HG02973 (cell line): Measurements from ENCODE around the gene DNAH1.
"Not testable (repeated sequence)": the region's sequence is repeated elsewhere in the genome, so short reads cannot be mapped to it uniquely, and the experiment has no call there.

Source experiments
- ATAC-seq: cut with Tn5 transposase; IDR thresholded peaks from one replicate; pipeline ENCODE4 v1.9.1; 2021; ENCODE audit warnings: moderate library complexity; ENCODE audit not compliant: unreplicated experiment

Gene DNAH1

DNA sequence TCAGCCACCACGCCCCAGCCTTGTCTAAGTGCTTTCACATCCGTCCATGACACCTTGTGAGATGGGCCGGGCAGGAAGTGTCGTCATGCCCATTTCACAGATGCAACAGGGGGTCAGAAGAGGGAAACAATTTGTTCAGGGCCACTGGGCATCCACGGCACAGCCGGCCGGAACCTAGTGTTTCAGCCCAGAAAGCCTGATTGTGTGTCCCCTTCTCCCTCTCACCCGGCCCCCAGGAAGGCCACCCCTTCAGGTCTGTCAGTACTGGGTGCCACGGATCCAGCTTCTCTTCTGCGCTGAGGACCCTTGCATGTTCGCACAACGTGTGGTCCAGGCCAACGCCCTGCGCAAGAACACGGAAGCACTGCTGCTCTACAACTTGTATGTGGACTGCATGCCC is 15.8 kb downstream of the DNAH1 start:
- ATAC-seq = no peak

DNA sequence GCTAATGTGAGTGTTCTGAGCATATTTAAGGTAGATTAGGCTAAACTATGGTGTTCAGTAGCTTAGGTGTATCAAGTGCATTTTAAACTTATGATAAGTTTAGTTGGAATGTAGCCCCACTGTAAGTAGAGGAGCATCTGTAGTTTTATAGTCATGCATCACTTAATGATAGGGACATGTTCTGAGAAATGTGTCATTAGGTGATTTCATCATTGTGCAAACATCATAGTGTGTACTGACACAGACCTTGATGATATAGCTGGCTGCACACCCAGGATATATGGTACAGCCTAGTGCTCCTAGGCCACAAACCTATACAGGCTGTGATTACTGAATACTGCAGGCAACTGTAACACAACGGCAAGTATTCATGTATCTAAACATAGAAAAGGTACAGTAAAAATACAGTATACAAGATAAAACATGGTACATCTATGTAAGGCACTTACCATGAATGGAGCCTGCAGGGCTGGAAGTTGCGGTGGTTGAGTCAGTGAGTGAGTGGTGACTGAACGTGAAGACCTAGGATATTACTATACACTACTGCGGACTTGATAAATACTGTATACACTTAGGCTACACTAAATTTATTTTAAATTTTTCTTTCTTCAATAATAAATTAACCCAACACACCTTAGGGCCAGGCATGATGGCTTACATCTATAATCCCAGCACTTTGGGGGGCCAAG is 17.9 kb downstream of the DNAH1 start:
- no peak for ATAC-seq

DNA sequence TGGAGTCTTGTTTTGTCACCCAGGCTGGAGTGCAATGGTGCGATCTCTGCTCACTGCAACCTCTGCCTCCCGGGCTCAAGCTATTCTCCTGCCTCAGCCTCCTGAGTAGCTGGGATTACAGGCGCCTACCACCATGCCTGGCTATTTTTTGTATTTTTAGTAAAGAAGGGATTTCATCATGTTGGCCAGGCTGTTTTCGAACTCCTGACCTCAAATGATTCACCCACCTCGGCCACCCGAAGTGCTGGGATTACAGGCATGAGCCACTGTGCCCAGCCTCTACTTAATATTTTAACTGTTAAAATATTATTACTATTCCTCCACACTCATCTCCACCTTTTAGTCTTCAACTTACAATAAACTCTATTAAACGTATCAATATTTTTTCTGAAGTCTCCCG is 22.0 kb downstream of the DNAH1 start:
- ATAC-seq = not testable (repeated sequence)

DNA sequence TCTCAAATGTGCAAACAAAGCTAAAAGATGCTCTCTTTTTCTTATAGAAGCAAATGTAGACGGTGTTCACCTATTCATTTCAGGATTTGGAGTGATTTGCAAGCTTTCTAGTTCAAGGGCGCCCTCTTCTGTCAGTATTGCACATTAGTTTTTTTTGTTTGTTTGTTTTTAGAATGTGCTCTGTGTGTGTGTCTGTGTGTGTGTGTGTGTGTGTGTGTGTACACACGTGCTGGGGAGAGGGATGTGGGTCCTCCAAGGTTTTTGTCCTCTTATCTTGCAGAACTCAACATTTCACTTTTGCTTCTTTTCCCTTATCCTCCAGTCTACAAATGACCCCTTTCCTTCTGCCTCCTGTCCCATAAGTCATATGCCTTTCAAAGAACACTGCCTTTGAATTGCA is 23.5 kb downstream of the DNAH1 start:
- ATAC-seq = no peak

DNA sequence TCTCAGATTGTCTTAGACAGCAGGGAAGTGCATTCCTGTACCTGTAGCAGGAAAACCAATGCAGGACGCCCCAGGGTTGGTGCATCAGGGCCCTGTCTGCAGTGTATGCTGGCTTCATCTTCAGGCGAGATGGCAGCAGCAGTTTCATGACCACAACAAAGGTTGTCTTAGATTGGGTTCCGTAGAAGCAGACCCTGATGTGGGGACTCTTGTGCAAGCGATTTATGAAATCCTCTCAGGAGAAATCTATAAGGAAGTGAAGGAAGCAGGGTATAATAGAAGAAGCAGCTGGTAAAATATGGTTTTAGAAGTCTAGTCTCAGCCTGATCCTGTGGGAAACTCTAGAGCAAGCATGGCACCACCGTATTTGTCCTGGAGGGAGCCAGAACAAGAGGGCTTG is 25.0 kb downstream of the DNAH1 start:
- ATAC-seq = no peak

DNA sequence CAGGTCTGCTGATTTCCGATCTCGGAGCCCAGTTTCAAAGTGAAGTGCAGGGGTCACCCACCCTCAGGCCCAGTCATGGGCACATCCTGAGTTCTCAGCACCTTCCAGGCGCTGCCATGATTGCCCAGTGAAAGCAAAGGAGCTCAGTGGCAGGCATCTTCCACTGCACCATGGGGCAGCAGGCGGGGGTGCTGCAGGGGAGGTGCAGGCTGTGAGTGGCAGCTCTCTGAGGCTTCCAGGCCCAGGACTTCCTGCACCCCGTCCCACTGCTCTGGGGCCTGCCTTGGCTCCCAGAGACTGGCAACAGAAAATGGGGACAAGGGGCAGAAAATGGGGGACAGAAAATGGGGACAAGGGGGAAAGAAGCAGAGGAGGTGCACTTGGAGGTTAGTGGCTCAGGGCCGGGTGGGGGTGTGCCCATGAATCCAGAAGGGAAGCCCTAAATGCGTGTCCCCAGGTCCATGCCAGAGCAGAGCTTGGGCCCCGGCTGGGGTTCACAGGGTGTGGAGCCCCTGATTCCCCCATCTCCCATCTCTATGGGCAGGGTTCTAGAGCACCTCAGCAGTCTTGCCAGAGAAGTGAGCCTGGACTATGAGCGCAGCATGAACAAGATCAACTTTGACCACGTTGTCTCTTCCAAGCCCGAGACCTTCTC is 28.0 kb downstream of the DNAH1 start:
- ATAC-seq = no peak

DNA sequence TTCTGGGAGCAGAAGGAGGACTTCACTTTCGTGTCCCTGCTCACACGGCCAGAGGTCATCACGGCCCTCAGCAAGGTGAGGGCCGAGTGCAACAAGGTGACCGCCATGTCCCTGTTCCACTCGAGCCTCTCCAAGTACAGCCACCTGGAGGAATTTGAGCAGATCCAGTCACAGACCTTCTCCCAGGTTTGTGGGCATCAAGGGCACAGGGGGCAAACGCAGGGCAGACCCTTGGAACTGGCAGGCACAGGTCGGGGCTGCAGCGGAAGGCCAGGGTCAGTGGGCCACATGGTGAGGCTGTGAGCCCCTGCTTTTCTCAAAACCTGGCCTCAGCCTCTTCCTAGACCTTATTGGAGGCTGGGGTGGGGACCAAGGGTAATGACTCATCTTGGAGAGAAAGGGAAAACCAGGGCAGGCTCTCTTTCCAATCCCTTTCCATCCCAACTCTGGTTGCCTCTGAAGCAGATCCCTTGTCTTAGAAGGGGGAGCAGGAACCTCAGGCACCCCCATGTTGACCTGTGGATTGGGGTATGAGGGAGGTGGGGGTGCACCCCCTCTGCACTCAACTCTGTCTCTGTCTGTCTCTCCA is 29.5 kb downstream of the DNAH1 start:
- ATAC-seq = no peak

DNA sequence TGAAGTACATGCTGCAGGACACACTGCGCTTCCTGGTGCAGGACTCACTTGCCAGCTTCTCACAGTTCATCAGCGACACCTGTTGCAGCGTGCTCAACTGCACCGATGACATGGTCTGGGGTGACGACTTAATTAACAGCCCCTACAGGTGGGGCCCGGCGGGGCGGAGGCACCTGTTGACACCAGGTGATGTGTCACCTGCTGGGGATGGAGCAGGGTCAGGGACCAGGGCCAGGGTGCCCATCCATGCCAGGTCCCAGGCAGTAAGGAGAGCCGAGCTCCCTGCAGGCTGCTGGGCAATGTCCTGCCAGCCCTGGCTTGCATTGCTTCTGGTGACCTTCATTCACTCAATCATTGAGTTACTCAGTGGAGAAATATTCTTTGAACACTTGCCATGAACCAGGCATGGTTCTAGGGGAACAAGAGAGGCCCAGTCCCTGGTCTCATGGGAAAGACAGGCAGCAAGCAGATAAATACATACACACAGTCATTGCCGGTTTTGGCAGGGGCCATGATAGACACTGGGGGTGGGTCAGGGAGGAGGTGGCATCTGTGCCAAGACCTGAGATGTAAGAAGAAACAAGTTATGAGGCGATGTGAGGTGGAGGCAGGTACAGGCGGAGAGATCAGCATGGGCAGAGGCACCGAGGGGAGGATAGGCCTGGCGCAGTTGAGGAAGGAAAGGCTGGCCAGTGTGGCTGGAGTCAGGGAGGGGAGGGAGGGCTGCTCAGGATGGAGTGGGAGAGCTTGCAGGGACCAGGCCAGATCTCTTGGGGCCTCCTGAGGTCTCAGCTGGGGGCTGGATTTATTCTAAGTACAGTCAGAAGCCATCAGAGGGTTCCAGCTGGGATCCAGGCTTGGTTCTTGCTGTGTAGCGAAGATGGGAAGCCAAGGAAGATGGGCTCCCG is 30.8 kb downstream of the DNAH1 start:
- ATAC-seq = no peak

DNA sequence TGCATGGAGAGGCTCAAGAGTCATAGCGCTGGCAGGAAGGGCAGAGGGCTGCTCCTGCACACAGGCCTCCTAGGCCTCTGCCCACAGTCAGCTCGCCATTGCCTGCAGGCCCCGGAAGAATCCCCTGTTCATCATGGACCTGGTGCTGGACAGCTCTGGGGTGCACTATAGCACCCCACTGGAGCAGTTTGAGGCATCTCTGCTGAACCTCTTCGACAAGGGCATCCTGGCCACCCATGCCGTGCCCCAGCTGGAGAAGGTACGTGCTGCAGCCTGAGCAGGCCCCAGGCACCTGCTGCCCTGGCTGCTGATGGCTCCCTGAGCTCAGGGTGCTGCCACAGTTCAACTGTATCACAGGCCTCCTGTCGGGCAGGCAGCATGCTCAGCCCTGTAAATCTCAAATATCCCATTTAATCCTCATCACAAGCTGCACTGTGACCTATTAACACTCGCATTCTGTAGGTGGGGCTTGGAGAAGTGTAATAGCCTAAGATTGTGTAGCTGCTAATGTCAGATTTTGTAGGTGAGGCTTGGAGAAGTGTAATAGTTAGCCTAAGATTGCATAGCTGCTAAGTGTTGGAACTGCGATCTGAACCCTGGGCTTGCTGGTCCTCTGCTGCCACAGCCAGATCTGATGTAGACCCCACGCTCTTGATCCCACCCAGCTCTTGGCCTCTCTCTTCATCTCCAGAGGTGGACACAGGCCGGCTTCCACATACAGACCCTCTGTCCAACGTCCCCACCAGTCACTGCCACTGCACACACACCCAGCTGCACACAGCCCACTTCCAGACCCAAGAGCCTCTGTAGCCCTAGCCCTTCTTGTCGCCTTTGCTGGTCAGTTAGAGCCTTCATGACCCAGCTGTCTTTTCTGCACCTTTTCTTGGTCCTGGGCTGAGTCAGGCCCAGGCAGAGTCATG is 31.9 kb downstream of the DNAH1 start:
- ATAC-seq = no peak

DNA sequence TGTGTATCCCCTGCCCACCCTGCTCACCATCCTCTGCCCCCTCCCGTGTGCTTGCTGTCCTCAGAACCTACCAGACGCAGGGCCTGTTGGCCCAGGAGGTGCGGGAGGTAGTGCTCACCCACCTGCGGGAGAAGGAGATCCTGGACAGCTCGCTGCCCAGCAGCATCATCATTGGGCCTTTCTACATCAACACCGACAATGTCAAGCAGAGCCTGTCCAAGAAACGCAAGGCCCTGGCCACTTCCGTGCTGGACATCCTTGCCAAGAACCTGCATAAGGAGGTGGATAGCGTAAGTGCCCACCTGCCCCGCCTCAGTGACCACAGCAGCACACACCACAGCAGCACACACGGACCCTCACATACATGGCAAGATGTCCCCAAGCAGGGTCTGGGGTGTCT is 33.0 kb downstream of the DNAH1 start:
- no peak for ATAC-seq

DNA sequence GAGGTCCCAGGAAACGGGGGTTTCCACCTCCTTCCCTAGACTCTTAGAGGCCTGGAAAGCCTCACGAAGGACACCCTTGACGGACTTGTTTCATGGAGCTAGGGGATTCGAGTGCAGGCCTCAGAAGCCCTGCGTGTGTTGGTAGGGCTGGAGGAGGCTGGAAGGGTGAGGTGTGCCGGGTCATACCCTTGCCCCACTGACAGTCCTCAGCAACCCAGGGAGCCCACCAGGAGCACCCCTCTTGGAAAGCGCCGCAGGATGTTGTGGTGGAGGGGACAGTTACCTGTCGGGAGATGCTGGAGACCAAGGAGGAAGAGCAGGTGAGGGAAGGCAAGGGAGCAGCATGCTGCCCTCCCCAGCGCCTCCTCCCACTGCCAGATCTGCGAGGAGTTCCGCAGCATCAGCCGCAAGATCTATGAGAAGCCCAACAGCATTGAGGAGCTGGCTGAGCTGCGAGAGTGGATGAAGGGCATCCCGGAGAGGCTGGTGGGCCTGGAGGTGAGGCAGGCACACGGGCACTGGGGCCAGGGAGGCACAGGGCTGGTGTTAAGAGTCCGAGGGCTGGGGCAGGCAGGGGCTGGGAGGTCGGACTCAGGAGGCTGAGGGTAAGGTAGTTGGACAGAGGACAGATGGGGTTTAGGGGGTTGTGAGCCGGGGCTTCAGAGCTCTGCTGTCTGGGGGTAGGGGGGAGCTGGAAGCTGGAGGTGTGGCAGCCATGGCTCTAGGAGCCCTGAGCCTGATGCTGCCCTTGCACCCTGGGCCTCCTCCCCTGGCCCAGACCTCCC is 33.7 kb downstream of the DNAH1 start:
- ATAC-seq = no peak

DNA sequence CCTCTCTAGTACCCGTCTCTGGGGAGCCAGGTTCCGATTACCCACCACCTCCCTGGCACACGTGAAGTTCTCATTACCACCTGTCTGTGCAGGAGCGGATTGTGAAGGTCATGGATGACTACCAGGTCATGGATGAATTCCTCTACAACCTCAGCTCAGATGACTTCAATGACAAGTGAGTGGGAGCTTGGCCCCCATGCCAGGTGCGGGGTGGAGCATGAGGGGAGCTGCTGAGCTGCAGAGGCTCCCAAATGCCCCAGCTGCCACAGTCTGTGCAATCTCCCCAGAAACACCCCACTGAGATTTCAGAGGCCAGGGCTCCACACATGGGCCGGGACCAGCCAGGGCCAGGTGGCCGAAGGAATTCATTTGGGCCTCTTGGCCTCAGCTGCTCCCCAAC is 34.3 kb downstream of the DNAH1 start:
- no peak for ATAC-seq

DNA sequence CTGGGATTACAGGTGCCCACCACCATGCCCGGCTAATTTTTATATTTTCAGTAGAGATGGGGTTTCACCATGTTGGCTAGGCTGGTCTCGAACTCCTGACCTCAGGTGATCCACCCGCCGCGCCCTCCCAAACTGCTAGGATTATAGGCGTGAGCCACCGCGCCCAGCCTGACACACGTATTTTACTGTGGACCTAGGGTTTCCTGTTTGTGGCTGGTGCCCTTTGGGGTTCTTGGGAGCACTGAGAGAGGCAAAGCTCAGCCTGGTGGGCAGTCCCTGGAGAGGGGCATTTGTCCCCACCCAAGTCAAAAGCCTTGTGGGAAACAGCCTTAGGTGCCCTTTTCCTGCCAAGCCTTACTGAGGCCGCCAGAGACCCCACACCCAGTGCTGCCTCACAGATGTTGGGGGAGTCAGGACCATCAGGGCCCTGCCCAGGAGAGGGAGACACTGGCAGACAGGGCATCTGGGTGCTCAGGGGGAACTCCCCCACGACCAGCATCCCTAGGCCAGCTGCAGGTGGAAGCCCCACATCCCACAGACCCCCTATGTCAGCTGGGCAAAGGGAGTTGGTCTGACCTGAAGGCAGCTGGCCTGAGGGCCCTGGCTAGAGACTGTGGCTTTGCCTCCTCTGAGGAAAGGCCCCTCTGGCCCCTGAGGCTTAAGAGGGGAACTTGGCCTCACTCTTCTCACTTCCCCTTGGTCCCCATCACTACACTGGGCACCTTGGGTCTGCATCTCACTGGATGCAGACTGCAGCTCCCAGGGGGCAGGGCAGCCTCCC is 35.1 kb downstream of the DNAH1 start:
- no peak for ATAC-seq

DNA sequence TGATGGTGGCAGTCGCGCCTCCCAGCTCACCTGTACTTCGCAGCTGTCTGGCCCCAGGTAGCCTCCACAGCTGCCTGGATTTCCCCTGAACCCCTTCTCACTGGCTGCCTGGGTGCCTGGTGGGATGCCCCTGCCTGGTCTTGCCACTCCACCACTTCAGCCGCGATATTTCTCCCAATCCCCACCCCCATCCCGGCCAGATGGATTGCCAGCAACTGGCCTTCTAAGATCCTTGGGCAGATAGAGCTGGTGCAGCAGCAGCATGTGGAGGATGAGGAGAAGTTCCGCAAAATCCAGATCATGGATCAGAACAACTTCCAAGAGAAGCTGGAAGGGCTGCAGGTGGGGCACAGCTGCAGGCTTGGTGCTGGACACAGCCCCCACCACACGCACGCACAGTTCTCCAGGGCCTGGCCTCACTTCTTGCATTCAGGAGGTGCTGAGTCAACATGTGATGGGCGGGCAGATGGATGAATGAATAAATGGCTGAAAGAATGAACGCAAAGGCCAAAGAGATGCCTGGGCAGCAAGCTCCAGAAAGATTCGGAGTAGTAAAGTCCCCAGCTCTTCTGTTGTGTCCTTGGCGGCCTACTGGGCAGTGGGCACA is 35.7 kb downstream of the DNAH1 start:
- ATAC-seq = no peak

DNA sequence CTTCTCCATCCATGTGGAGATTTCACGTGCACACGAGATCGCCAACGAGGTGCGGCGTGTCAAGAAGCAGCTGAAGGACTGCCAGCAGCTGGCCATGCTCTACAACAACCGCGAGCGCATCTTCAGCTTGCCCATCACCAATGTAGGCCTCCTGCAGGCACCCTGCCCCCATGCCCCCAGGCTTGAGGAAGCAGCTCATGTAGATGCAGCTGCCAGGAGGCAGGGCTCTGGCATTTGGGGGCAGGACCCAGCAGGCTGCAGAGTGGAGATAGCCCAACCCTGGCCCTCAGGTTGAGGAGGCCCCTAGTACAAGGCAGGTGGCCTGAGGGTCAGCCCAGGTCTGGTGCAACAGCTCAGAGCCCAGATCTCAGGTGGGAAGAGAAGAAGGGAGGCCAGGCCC is 36.4 kb downstream of the DNAH1 start:
- ATAC-seq = no peak

DNA sequence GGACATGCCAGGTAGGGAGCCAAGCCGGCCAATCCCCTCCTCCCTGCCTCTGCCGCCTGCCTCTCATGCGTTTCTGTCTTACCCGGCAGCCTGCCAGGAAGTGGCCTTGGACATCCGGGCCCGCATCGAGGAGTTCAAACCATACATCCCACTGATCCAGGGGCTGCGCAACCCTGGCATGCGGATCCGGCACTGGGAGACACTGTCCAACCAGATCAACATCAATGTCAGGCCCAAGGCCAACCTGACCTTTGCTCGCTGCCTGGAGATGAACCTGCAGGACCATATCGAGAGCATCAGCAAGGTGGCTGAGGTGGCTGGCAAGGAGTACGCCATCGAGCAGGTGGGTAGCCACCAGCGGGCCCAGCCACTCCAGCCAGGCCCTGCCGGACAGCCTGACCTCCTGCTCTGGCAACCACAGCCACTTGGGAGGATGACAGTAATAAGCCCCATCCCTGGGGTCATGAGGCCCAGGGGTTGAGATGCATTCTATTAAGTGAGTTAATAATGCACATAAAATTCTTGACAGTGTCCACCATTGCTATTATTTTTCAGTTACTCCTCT is 37.3 kb downstream of the DNAH1 start:
- no peak for ATAC-seq

DNA sequence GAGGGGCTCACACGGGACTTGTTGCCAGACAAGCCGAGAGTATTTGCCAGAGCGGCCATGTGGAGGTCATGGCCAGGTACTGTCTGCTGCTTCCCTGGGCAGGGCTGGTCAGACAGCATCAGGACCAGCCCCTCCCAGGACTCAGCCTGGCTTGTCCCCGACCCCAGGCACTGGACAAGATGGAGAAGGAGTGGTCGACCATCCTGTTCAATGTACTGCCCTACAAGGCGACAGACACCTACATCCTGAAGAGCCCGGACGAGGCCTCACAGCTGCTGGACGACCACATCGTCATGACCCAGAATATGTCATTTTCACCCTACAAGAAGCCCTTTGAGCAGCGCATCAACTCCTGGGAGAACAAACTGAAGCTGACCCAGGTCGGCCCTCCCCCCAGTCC is 38.6 kb downstream of the DNAH1 start:
- no peak for ATAC-seq

DNA sequence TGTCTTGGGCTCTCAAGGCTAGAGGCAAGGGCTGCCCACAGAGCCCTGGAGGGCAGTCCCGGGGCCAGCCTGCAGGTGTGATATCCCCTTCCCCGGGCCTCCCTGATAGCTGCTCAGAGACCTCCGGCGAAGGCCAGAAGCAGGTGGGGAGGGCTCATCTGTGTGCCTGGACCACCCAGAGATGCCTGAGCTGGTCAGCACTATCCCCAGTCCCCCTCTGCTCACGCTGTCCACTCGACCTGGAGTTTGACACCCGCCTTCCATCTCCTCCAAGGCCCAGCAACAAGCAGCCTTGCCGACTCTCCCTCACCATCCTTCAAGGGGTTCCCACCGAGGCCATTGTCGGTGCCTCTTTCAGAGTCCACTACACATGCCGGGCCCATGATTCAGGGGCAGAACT is 39.4 kb downstream of the DNAH1 start:
- no peak for ATAC-seq
